ENCODE results near the gene TMEM176A. TPM values are rescaled to one million over a fixed set of nuclear protein-coding genes. Genes with fewer than 3 reads are reported as not detected.

The TMEM176A gene
- total RNA-seq, 1 experiment from 2014 or later, result not detected

DNA sequence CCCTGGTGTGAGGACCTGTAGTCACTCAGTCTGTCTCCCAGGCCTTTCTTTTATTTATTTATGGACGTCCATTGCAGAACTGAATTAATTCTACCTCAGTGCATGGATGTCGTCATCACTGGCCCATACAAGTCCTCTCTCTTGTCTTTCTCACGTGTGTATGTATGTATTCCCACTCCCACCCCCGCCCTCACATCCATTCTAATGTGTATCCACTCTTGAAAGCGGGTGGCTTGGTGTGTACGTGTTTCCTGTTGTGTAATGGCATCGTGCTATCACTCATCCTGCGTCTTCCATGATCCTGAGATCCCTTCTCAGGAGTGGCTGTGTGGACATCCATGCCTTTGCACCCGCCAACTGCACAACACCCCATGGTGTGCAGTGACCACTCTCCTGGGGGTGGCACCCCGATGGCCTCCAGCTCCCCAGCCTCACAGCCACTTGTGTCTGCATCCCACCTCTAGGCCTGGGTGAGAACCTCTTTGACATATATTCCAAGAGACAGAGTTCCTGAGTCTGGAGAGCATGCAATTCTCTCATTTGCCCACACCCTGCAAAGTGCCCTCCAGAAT lies 48.7 kb downstream of the TMEM176A start:
- H3K4me1 ChIP-seq (ENCODE audit: control insufficient read depth in 1 of 2, insufficient read depth in 2 of 2, low read length in 2 of 2), result no peaks in the 10 kb centered on the region
- no peaks in the 10 kb centered on the region for H4K20me1 ChIP-seq (ENCODE audit: insufficient read depth)
- no peaks in the 10 kb centered on the region for H3K79me2 ChIP-seq (ENCODE audit: insufficient read depth, low read length)
- ATAC-seq, result no peak
- no peaks in the 10 kb centered on the region for H3K9me3 ChIP-seq (ENCODE audit: control insufficient read depth in 1 of 2, insufficient read depth in 1 of 2, low read depth in 1 of 2, low read length in 2 of 2)
- ChIA-PET RAD21 (ENCODE audit: low non-redundant PET in 1 of 2, low total read pairs in 2 of 2, uncharacterized antibody in 2 of 2, unreplicated experiment in 2 of 2) (no interaction called here), POLR2A (no interaction called here), CTCF (no interaction called here)
- no TSS peak for BruUV-seq (replicated peaks)
- no peaks in the 10 kb centered on the region for H3K9me2 ChIP-seq (ENCODE audit: insufficient read depth)
- H3K36me3 ChIP-seq (ENCODE audit: control insufficient read depth in 1 of 2, insufficient read depth in 2 of 2, low read length in 2 of 2), result no peaks in the 10 kb centered on the region
- no peak overlapping the region for H3K27ac ChIP-seq (ENCODE audit: low read depth, low read length)
- no peak overlapping the region for H3K4me3 ChIP-seq (replicated peaks in 1 of 2; ENCODE audit: low read depth in 1 of 2, low read length in 2 of 2)
- no peak for DNase-seq (ENCODE audit: low read depth, low spot score)
- intact Hi-C loops (cut with micrococcal nuclease), result no loop called here
- no peak overlapping the region for H3K4me2 ChIP-seq (ENCODE audit: low read length)
- no peak for TF ChIP-seq SRF (IDR thresholded peaks at IDR 0.05; ENCODE audit: low read depth)
- no peak for TF ChIP-seq JUND (IDR thresholded peaks at IDR 0.05)
- TF ChIP-seq EZH2phosphoT487 (IDR thresholded peaks at IDR 0.05; ENCODE audit: borderline replicate concordance), result no peak
- TF ChIP-seq, protein P1, sequence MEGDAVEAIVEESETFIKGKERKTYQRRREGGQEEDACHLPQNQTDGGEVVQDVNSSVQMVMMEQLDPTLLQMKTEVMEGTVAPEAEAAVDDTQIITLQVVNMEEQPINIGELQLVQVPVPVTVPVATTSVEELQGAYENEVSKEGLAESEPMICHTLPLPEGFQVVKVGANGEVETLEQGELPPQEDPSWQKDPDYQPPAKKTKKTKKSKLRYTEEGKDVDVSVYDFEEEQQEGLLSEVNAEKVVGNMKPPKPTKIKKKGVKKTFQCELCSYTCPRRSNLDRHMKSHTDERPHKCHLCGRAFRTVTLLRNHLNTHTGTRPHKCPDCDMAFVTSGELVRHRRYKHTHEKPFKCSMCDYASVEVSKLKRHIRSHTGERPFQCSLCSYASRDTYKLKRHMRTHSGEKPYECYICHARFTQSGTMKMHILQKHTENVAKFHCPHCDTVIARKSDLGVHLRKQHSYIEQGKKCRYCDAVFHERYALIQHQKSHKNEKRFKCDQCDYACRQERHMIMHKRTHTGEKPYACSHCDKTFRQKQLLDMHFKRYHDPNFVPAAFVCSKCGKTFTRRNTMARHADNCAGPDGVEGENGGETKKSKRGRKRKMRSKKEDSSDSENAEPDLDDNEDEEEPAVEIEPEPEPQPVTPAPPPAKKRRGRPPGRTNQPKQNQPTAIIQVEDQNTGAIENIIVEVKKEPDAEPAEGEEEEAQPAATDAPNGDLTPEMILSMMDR (IDR thresholded peaks at IDR 0.05 in 2 of 3, conservative IDR thresholded peaks at IDR 0.05 in 1 of 3; ENCODE audit: borderline replicate concordance in 1 of 3, insufficient read depth in 1 of 3, low read depth in 2 of 3, low read length in 2 of 3), result no peak
- TF ChIP-seq TCF7L2 (IDR thresholded peaks at IDR 0.05; ENCODE audit: borderline replicate concordance, extremely low read depth, insufficient read depth, insufficient read length), result no peak
- no peak for TF ChIP-seq REST (IDR thresholded peaks at IDR 0.05; ENCODE audit: low read depth)
- TF ChIP-seq ZNF274 (IDR thresholded peaks at IDR 0.05; ENCODE audit: low read depth, low read length), result no peak
- TF ChIP-seq, protein P2, sequence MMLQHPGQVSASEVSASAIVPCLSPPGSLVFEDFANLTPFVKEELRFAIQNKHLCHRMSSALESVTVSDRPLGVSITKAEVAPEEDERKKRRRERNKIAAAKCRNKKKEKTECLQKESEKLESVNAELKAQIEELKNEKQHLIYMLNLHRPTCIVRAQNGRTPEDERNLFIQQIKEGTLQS (IDR thresholded peaks at IDR 0.05), result no peak
- H2AFZ ChIP-seq (ENCODE audit: low read depth, low read length, poor library complexity, severe bottlenecking), result no peak overlapping the region
- peaks cover 34% of the 10 kb centered on the region for H3K27me3 ChIP-seq (ENCODE audit: insufficient read depth, low read length)
- no peak overlapping the region for H3K9ac ChIP-seq (ENCODE audit: low read length)
